Left ventricle myocardium inferior (tissue), 1 donor: ENCODE data around the gene SEMA4C. TPM values are rescaled to one million over a fixed set of nuclear protein-coding genes. Genes with fewer than 3 reads are reported as not detected.

ENCODE experiments used
- DNase-seq: peaks from one replicate; pipeline ENCODE4 v3.0.0-alpha.2; 2020
- H3K27ac ChIP-seq: fragments of 200-600 bp; replicated peaks from 2 replicates; pipeline ENCODE4 v1.8.0; 2021
- H3K27me3 ChIP-seq: fragments of 200-600 bp; 2 replicates; pipeline ENCODE4 v1.8.0; 2021; ENCODE audit warnings: low read depth
- H3K36me3 ChIP-seq: fragments of 200-600 bp; 2 replicates; pipeline ENCODE4 v1.8.0; 2021
- H3K4me1 ChIP-seq: fragments of 200-600 bp; 2 replicates; pipeline ENCODE4 v1.8.0; 2021
- H3K4me3 ChIP-seq: fragments of 200-600 bp; 2 replicates; pipeline ENCODE4 v1.8.0; 2021; ENCODE audit warnings: mild to moderate bottlenecking, moderate library complexity
- H3K9me3 ChIP-seq: fragments of 200-600 bp; replicated peaks from 2 replicates; pipeline ENCODE4 v1.8.0; 2021
- intact Hi-C: fragments of 100-400 bp; cut with micrococcal nuclease; formaldehyde crosslinking; loops from one replicate; pipeline ENCODE4 v1.11.0; 2022
- total RNA-seq: library from RNA; stranded (reverse); fragmentation: NEBNext Ultra II Directional; extraction: Animal tissue kit (Norgen Biotek cat#: 25700); gene quantifications from one replicate; pipeline ENCODE4 v1.2.1, GENCODE V29; 2021
- TF ChIP-seq, protein P1 (sequence below): fragments of 200-600 bp; IDR thresholded peaks from 2 replicates; pipeline ENCODE4 v1.8.0; 2021; ENCODE audit warnings: antibody characterized with exemption, mild to moderate bottlenecking, borderline replicate concordance
- donor health status: DM: no; HTN: yes; CAD: no; lungs with severe emphysema.

SEMA4C gene
- total RNA-seq, 1 donor from 2014 or later: 16.6 TPM

GRCh38 chr2:96846825-96847224 is 23.1 kb downstream of the SEMA4C start:
- H3K4me1 ChIP-seq: peaks cover 40% of the 10 kb centered on the region
- peaks cover 57% of the 10 kb centered on the region for H3K36me3 ChIP-seq
- intact Hi-C loops: no loop called here

DNA sequence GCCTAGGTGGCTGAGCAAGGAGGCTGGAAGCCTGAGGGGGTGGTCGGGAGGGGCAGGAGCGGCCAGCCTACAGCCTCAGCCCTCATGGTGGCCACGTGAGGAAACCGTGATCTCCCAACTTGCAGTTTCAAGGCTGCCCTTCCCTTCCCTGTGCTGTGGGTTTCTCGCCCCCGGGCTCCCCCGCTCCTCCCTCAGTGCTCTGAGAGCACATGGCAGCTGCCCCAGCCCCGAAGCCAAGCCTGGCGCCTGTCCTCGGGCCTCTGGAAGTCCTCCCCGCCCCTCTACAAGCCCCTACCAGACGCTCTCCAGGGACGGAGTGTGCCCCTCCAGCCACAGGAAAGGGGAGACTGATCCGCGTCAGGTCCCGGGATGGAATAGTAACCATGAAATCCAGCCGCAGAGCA is 25.5 kb downstream of the SEMA4C start:
- peaks cover 57% of the 10 kb centered on the region for H3K4me1 ChIP-seq
- DNase-seq: no peak
- H3K9me3 ChIP-seq: no peaks in the 10 kb centered on the region
- intact Hi-C loops: no loop called here
- TF ChIP-seq, protein P1, sequence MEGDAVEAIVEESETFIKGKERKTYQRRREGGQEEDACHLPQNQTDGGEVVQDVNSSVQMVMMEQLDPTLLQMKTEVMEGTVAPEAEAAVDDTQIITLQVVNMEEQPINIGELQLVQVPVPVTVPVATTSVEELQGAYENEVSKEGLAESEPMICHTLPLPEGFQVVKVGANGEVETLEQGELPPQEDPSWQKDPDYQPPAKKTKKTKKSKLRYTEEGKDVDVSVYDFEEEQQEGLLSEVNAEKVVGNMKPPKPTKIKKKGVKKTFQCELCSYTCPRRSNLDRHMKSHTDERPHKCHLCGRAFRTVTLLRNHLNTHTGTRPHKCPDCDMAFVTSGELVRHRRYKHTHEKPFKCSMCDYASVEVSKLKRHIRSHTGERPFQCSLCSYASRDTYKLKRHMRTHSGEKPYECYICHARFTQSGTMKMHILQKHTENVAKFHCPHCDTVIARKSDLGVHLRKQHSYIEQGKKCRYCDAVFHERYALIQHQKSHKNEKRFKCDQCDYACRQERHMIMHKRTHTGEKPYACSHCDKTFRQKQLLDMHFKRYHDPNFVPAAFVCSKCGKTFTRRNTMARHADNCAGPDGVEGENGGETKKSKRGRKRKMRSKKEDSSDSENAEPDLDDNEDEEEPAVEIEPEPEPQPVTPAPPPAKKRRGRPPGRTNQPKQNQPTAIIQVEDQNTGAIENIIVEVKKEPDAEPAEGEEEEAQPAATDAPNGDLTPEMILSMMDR: no peak
- peaks cover 43% of the 10 kb centered on the region for H3K36me3 ChIP-seq
- no peaks in the 10 kb centered on the region for H3K27me3 ChIP-seq
- no peak overlapping the region for H3K4me3 ChIP-seq
- peak overlapping the region; percentile 82 for H3K27ac ChIP-seq

More at GRCh38 chr2:96846825-96847224, 23.1 kb downstream of the SEMA4C start:
- TF ChIP-seq, protein P1: no peak
- DNase-seq: no peak
- Histone ChIP-seq H3K27ac (no peak overlapping the region), H3K9me3 (no peaks in the 10 kb centered on the region), H3K27me3 (no peaks in the 10 kb centered on the region), H3K4me3 (no peak overlapping the region)

DNA sequence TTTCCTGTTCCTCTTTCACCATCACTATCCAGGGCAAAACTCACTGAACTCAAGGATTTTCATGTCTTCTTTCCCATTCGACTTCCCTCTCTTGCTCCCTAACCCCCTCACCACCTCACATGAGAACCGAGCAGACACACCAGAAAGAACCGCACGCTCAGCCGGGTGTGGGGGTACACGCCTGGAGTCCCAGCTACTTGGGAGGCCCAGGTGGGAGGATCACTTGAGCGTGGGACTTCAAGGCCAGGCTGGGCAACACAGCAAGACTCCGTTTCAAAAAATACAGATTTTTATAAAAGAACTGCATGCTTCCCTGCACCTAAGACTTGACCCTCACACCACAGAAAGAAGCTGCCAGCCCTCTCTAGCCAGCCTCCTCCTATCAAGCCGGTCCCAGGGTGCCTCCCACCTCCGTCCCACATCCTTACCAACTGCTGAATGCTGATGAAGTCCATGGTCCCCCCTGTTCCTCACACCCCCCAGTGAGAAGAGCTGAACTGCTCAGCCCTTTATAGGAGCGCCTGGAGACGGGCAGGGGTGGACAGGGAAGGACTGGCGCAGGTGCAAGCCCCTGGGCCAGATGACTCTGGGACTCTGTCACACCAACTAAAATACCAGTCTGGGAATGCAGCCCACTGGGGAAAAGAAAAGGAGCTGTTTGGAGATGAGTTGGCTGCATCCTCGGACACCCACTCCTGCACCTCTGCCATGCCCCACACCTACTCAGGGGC is 26.2 kb downstream of the SEMA4C start, which contains the start of gene ANKRD23:
TSS of gene ANKRD23 (minus strand) at position 484 of the 731 bp plus-strand sequence. CDS start at position 455, 29 bp downstream.
- peak within 1 kb of the TSS; percentile 82 for H3K27ac ChIP-seq
- TF ChIP-seq, protein P1: no peak
- no peaks in the 10 kb centered on the region for H3K27me3 ChIP-seq
- peak within 1 kb of the TSS; percentile 54 for H3K4me3 ChIP-seq
- intact Hi-C loops: no loop called here
- H3K9me3 ChIP-seq: no peaks in the 10 kb centered on the region
- peaks cover 63% of the 10 kb centered on the region for H3K4me1 ChIP-seq
- no peak for DNase-seq
- H3K36me3 ChIP-seq: peaks cover 36% of the 10 kb centered on the region

DNA sequence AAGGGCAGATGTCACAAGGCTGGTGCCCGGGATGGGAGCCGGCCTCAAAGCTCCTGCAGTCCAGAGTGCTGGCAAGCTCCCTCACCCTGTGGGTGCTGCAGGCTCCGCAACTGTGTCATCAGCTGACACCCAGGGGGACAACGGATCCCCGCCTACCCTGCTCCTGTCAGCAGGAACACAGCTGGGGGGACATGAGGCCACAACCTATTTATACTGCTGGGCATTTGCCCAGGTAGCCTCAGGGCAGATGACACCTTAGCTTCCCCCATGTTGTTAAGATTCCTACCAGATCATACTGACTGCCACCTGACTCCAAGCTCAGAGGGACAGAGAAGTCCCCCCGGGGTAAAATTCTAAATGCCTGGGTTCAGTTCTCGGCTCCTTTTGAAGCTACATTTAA is 27.3 kb downstream of the SEMA4C start:
- H3K36me3 ChIP-seq: peaks cover 32% of the 10 kb centered on the region
- DNase-seq: peak; percentile 72
- no peaks in the 10 kb centered on the region for H3K27me3 ChIP-seq
- peaks cover 53% of the 10 kb centered on the region for H3K4me1 ChIP-seq
- peak overlapping the region; percentile 54 for H3K4me3 ChIP-seq
- TF ChIP-seq, protein P1: no peak
- no peaks in the 10 kb centered on the region for H3K9me3 ChIP-seq
- intact Hi-C loops: no loop called here
- H3K27ac ChIP-seq: peak overlapping the region; percentile 82

GRCh38 chr2:96841701-96842495 is 28.0 kb downstream of the SEMA4C start:
- peak overlapping the region; percentile 54 for H3K4me3 ChIP-seq
- peaks cover 52% of the 10 kb centered on the region for H3K4me1 ChIP-seq
- peak overlapping the region; percentile 82 for H3K27ac ChIP-seq
- H3K9me3 ChIP-seq: no peaks in the 10 kb centered on the region
- TF ChIP-seq, protein P1: no peak
- no peak for DNase-seq
- H3K27me3 ChIP-seq: no peaks in the 10 kb centered on the region
- intact Hi-C loops: no loop called here
- peaks cover 30% of the 10 kb centered on the region for H3K36me3 ChIP-seq
